Measurements from ENCODE around the gene GOLGA8K. TPM values are rescaled to one million over a fixed set of nuclear protein-coding genes. Genes with fewer than 3 reads are reported as not detected.
"Not testable (repeated sequence)": the region's sequence is repeated elsewhere in the genome, so short reads cannot be mapped to it uniquely, and the experiment has no call there.

The GOLGA8K gene
- total RNA-seq, 1 donor from 2014 or later: 0.33 TPM

DNA sequence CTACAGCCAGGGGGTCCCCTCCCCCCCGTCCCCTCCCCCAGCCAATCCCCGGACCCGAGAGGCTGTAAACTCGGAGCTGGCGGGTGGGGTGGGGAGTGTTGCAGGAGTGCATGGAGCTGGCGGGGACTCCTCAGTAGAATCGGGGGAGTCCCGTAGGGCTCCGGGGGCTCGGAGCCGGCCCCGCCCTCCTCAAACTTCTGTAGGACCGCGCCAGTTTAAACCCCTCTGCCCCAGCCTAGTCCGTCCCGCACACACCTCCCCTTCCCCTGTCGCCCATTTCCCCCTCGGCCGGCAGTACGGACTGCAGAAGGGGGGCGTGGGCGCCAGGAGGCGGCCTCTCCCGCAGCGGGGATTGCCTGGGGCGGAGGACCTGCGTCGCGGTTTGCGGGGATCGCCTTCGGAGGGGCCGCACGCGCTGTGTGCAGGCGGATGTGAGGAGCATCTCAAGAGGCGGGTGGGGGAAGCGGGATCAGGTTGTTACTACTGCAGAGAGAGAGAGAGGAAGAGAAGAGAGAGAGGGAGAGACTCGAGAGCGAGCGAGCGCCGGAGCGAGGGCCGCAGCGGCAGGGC, 57.0 kb downstream of the GOLGA8K start:
- CTCF ChIA-PET; H3K27ac Mint-ChIP-seq; POLR2A ChIA-PET; DNase-seq; H3K4me1 Mint-ChIP-seq; ATAC-seq (ENCODE audit: low read depth); H3K27me3 Mint-ChIP-seq; H3K36me3 Mint-ChIP-seq (ENCODE audit: low read depth); H3K4me3 Mint-ChIP-seq; intact Hi-C loops (cut with micrococcal nuclease); H3K9me3 Mint-ChIP-seq: not testable (repeated sequence)

DNA sequence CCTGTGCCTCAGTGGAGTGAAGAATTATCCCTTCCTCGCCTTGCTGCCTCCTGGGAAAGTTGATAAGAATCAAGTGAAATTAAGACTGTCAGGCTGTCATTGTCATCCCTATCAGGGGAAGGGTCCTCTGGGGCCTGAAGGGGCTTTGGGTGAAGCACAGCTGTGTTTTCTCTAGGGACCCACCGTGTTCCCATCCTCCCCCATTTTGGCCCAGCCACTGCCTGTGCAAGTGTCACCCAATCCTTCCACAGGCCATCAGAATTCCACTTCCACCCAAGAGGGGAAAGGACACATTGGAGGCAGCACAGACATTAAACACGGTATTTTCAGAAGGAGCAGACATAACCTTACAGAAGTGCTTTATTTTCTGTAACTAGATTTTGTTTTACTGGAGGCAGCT, 59.2 kb downstream of the GOLGA8K start:
- H3K27me3 Mint-ChIP-seq; H3K9me3 Mint-ChIP-seq; POLR2A ChIA-PET; intact Hi-C loops (cut with micrococcal nuclease); H3K4me1 Mint-ChIP-seq; H3K36me3 Mint-ChIP-seq (ENCODE audit: low read depth); H3K4me3 Mint-ChIP-seq; H3K27ac Mint-ChIP-seq; DNase-seq; CTCF ChIA-PET; ATAC-seq (ENCODE audit: low read depth): not testable (repeated sequence)

Other genes starting within 250 kb of the GOLGA8K start
- 0.89 and 1.2 TPM in 2 replicates for gene GOLGA8O, start 52.3 kb upstream of the GOLGA8K start, total RNA-seq
- 4.3 and 5.6 TPM in 2 replicates for gene GOLGA8N, start 190.2 kb upstream of the GOLGA8K start, total RNA-seq
- gene ARHGAP11A, start 212.2 kb upstream of the GOLGA8K start, total RNA-seq: 5.3 and 7.5 TPM in 2 replicates
- gene SCG5, start 238.4 kb upstream of the GOLGA8K start, total RNA-seq: 0.27 TPM in 1 of 2 replicates, not detected in the other

Measured in activated B cell treated with CpG ODN at 0.5 μM for 24 hours (primary cell).